Esophagus squamous epithelium (tissue), 4 donors: ENCODE results near the gene ADAMTS12.

Experiments used
- CTCF ChIP-seq, 6 experiments: fragments of 450-650 bp in 4 of 6; fragments of 200-600 bp in 2 of 6; sonication (generic) in 2 of 6; IDR thresholded peaks; one replicate each; pipeline ENCODE4 v1.5.1; 2016 to 2019; ENCODE audit warnings: antibody characterized with exemption in 6 of 6, mild to moderate bottlenecking in 4 of 6, moderate library complexity in 4 of 6
- POLR2A ChIP-seq, 4 donors: fragments of 450-650 bp; IDR thresholded peaks; one replicate each; pipeline ENCODE4 v1.6.1; 2017; ENCODE audit warnings: antibody characterized with exemption in 4 of 4, mild to moderate bottlenecking in 4 of 4, moderate library complexity in 3 of 4

DNA sequence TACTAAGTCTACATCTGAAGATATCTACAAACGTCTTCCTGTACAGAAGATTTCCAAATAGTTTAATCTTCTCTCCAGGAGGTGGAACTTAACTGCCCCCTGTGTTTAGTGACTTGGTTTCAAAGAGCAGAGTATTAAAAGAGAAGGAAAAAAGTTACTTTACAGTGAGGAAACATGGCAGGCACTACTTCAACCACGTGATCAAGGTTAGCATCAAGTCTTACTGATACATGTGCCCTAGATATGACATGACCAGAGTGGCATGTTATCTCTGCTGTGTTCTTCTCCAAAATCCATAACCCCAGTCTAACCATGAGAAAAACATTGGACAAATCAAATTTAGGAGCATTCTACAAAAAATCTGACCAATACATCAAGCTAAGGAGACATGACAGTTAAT lies 125.8 kb downstream of the ADAMTS12 start:
- TF ChIP-seq CTCF (IDR thresholded peaks at IDR 0.05) (no peak), POLR2A (IDR thresholded peaks at IDR 0.05) (no peak)
